Measurements from ENCODE around the gene FERMT3. TPM values are rescaled to one million over a fixed set of nuclear protein-coding genes. Genes with fewer than 3 reads are reported as not detected.

Gene FERMT3
- total and polyA plus RNA-seq, 2 of the 13 experiments (the other 11 are each of a cell fraction or from before 2014, with no cell fraction given): 0.29 TPM; not detected in 1

DNA sequence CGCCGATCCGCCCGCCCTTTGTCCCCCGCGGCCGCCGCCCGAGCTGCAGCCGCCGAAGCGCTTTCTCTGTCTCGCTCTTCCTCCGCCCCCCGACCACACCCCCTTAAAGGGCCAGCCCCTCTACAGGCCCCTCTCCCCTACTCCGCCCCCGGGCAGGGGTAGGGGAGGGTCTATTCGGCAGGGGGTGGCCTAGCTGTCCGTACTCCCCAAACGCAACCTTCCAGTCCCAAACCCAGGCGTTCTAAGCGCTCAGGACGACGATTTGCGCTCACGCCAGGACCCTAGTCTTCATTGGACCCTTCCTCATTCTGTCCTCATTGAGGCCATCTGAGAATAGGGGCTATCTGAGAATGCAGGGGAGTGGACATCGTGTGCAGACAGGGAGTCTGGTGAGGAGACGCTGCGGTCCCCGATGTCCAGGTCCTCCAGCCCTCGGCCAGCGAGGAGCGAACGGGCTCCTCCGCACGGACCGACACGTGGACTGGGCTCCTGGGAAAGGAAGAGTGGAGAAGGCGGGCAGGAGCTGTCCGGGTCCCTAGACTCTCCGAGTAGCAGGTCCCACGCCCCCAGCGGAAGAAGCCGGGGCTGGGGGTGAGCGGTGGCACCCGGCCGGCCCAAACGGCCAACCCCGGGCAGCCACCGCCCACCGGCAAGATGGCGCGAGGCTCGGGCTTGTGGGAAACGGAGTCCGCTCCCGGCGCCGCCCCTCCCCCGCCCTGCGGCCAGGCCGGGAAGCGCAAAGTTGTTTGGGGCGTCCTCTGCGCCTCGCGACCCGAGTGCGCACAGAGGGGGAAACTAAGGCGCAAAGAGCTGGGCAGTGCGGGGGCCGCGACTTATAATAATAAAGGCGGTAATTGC, 40.6 kb downstream of the FERMT3 start, which contains the start of gene PPP1R14B (continued):
- TF ChIP-seq, protein P1, sequence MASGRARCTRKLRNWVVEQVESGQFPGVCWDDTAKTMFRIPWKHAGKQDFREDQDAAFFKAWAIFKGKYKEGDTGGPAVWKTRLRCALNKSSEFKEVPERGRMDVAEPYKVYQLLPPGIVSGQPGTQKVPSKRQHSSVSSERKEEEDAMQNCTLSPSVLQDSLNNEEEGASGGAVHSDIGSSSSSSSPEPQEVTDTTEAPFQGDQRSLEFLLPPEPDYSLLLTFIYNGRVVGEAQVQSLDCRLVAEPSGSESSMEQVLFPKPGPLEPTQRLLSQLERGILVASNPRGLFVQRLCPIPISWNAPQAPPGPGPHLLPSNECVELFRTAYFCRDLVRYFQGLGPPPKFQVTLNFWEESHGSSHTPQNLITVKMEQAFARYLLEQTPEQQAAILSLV (CRISPR knock-in tag; IDR thresholded peaks at IDR 0.05; ENCODE audit: borderline replicate concordance): peak; percentile 91; the same call in 1 of the 2 replicates
- TF ChIP-seq ZNF230 (CRISPR knock-in tag; IDR thresholded peaks at IDR 0.05) (no peak), GABPB1 (CRISPR knock-in tag; IDR thresholded peaks at IDR 0.05) (peak; percentile 91), HMG20B (CRISPR knock-in tag; conservative IDR thresholded peaks at IDR 0.05) (no peak), U2AF1 (optimal IDR thresholded peaks at IDR 0.05; ENCODE audit: low read depth, low read length) (no peak), KDM2A (CRISPR knock-in tag; IDR thresholded peaks at IDR 0.05; ENCODE audit: borderline replicate concordance, low read depth) (peak; percentile 81; the same call in 1 of the 2 replicates), HOXA5 (CRISPR knock-in tag; IDR thresholded peaks at IDR 0.05) (no peak; the same call in 1 of the 2 replicates), TFDP1 (CRISPR knock-in tag; IDR thresholded peaks at IDR 0.05; ENCODE audit: borderline replicate concordance) (no peak; the same call in 1 of the 2 replicates), RBM39 (IDR thresholded peaks at IDR 0.05; ENCODE audit: low read depth, low read length, poor library complexity, severe bottlenecking) (no peak), SOX13 (IDR thresholded peaks at IDR 0.05) (no peak), SOX13 (CRISPR knock-in tag; conservative IDR thresholded peaks at IDR 0.05 in 1 of 2, IDR thresholded peaks at IDR 0.05 in 1 of 2) (no peak; a peak in 1 of 4 replicates), TCF7L2 (IDR thresholded peaks at IDR 0.05; ENCODE audit: low read depth, low read length) (no peak), IKZF5 (CRISPR knock-in tag; IDR thresholded peaks at IDR 0.05) (0 out of 2 replicates have a peak, but pooled peaks have one; percentile 33), ZNF446 (CRISPR knock-in tag; IDR thresholded peaks at IDR 0.05) (0 out of 2 replicates have a peak, but pooled peaks have one; percentile 26), NFYC (CRISPR knock-in tag; IDR thresholded peaks at IDR 0.05) (peak; percentile 57; the same call in 1 of the 2 replicates), PRPF4 (IDR thresholded peaks at IDR 0.05; ENCODE audit: low read depth, low read length, poor library complexity, severe bottlenecking) (peak; percentile 59), ZNF343 (CRISPR knock-in tag; IDR thresholded peaks at IDR 0.05) (no peak), MNT (IDR thresholded peaks at IDR 0.05) (no peak; the same call in 1 of the 2 replicates), ZSCAN29 (CRISPR knock-in tag; conservative IDR thresholded peaks at IDR 0.05) (no peak), ZNF292 (CRISPR knock-in tag; IDR thresholded peaks at IDR 0.05; ENCODE audit: borderline replicate concordance, low read depth) (no peak), ZNF263 (CRISPR knock-in tag; IDR thresholded peaks at IDR 0.05) (peak; percentile 62), SMYD3 (CRISPR knock-in tag; IDR thresholded peaks at IDR 0.05) (no peak)
- TF ChIP-seq, protein P2, sequence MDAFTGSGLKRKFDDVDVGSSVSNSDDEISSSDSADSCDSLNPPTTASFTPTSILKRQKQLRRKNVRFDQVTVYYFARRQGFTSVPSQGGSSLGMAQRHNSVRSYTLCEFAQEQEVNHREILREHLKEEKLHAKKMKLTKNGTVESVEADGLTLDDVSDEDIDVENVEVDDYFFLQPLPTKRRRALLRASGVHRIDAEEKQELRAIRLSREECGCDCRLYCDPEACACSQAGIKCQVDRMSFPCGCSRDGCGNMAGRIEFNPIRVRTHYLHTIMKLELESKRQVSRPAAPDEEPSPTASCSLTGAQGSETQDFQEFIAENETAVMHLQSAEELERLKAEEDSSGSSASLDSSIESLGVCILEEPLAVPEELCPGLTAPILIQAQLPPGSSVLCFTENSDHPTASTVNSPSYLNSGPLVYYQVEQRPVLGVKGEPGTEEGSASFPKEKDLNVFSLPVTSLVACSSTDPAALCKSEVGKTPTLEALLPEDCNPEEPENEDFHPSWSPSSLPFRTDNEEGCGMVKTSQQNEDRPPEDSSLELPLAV (CRISPR knock-in tag; conservative IDR thresholded peaks at IDR 0.05; ENCODE audit: low read depth): no peak
